Upper lobe of right lung (tissue), 1 donor: ENCODE results near the gene ATF7. TPM values are rescaled to one million over a fixed set of nuclear protein-coding genes. Genes with fewer than 3 reads are reported as not detected.
A peak's percentile ranks its signal among the peaks of the same experiment; 100 is the strongest.

ENCODE experiments used
- ATAC-seq: fragments of 200-7000 bp; cut with Tn5 transposase; one replicate; pipeline ENCODE4 v1.9.1; 2020; ENCODE audit warnings: mild to moderate bottlenecking, moderate library complexity
- DNase-seq: peaks from one replicate; pipeline ENCODE4 v3.0.0-alpha.2; 2020
- H3K27ac ChIP-seq: fragments of 200-600 bp; one replicate; pipeline ENCODE4 v1.8.0; 2022
- H3K27me3 ChIP-seq: fragments of 200-600 bp; one replicate; pipeline ENCODE4 v1.8.0; 2022; ENCODE audit warnings: mild to moderate bottlenecking
- H3K36me3 ChIP-seq: fragments of 200-600 bp; one replicate; pipeline ENCODE4 v1.8.0; 2022
- H3K4me1 ChIP-seq: fragments of 200-600 bp; one replicate; pipeline ENCODE4 v1.8.0; 2022
- H3K4me3 ChIP-seq: fragments of 200-600 bp; one replicate; pipeline ENCODE4 v1.8.0; 2022; ENCODE audit warnings: mild to moderate bottlenecking
- H3K9me3 ChIP-seq: fragments of 200-600 bp; one replicate; pipeline ENCODE4 v1.8.0; 2022
- CTCF ChIP-seq: fragments of 200-600 bp; IDR thresholded peaks from one replicate; pipeline ENCODE4 v1.8.0; 2022; ENCODE audit warnings: antibody characterized with exemption
- intact Hi-C: fragments of 100-400 bp; cut with DNase I; formaldehyde crosslinking; loops from one replicate; pipeline ENCODE4 v1.11.0; 2022
- total RNA-seq: library from RNA; stranded (reverse); fragmentation: NEBNext Ultra II Directional; extraction: Animal tissue kit (Norgen Biotek cat#: 25700); gene quantifications from one replicate; pipeline ENCODE4 v1.2.1, GENCODE V29; 2021
- donor health status: DM: no; HTN: yes; CAD: no; lungs with severe emphysema.

The ATF7 gene
- total RNA-seq, 1 donor from 2014 or later = 54.0 TPM

- peaks cover 4% of the 10 kb centered on the region for H3K4me1 ChIP-seq
- H3K27me3 ChIP-seq = no peaks in the 10 kb centered on the region
- TF ChIP-seq CTCF = no peak
- ATAC-seq = no peak
- no peak for DNase-seq
- H3K36me3 ChIP-seq = peaks cover 71% of the 10 kb centered on the region
- H3K27ac ChIP-seq = no peak overlapping the region
- intact Hi-C loops = no loop called here
- no peaks in the 10 kb centered on the region for H3K9me3 ChIP-seq
- H3K4me3 ChIP-seq = no peak overlapping the region
Measured at GRCh38 chr12:53664936-53665335, 38.8 kb upstream of the ATF7 start.

GRCh38 chr12:53664191-53664590, 38.0 kb upstream of the ATF7 start:
- ATAC-seq (no peak), DNase-seq (no peak)
- Histone ChIP-seq H3K27me3 (no peaks in the 10 kb centered on the region), H3K4me1 (peaks cover 10% of the 10 kb centered on the region), H3K9me3 (no peaks in the 10 kb centered on the region), H3K36me3 (peaks cover 64% of the 10 kb centered on the region), H3K27ac (no peak overlapping the region), H3K4me3 (no peak overlapping the region)
- intact Hi-C loops = no loop called here
- no peak for TF ChIP-seq CTCF

- Histone ChIP-seq H3K36me3 (peaks cover 24% of the 10 kb centered on the region), H3K4me3 (no peak overlapping the region), H3K4me1 (peaks cover 23% of the 10 kb centered on the region), H3K27ac (peak overlapping the region; percentile 77), H3K27me3 (no peaks in the 10 kb centered on the region), H3K9me3 (no peaks in the 10 kb centered on the region)
- DNase-seq (no peak), ATAC-seq (no peak)
- no peak for TF ChIP-seq CTCF
- intact Hi-C loops = no loop called here
Measured at GRCh38 chr12:53660041-53660440, 33.9 kb upstream of the ATF7 start.

GRCh38 chr12:53659571-53659981, 33.4 kb upstream of the ATF7 start:
- ATAC-seq (no peak), DNase-seq (no peak)
- Histone ChIP-seq H3K4me1 (peaks cover 23% of the 10 kb centered on the region), H3K4me3 (no peak overlapping the region), H3K27ac (peak overlapping the region; percentile 77), H3K36me3 (peaks cover 19% of the 10 kb centered on the region), H3K27me3 (no peaks in the 10 kb centered on the region), H3K9me3 (no peaks in the 10 kb centered on the region)
- TF ChIP-seq CTCF = no peak
- intact Hi-C loops = no loop called here

GRCh38 chr12:53659011-53659551, 32.9 kb upstream of the ATF7 start:
- no peaks in the 10 kb centered on the region for H3K9me3 ChIP-seq
- no peak for TF ChIP-seq CTCF
- peaks cover 23% of the 10 kb centered on the region for H3K4me1 ChIP-seq
- peak; percentile 91 for ATAC-seq
- H3K36me3 ChIP-seq = peaks cover 14% of the 10 kb centered on the region
- intact Hi-C loops = no loop called here
- peak overlapping the region; percentile 77 for H3K27ac ChIP-seq
- DNase-seq = no peak
- no peaks in the 10 kb centered on the region for H3K27me3 ChIP-seq
- no peak overlapping the region for H3K4me3 ChIP-seq

- Histone ChIP-seq H3K36me3 (no peaks in the 10 kb centered on the region), H3K4me1 (peaks cover 23% of the 10 kb centered on the region), H3K27me3 (no peaks in the 10 kb centered on the region), H3K4me3 (no peak overlapping the region), H3K27ac (no peak overlapping the region), H3K9me3 (no peaks in the 10 kb centered on the region)
- no peak for TF ChIP-seq CTCF
- ATAC-seq (no peak), DNase-seq (no peak)
- intact Hi-C loops = no loop called here
Measured at GRCh38 chr12:53657041-53657440, 30.9 kb upstream of the ATF7 start.
